Measurements from ENCODE around the gene CFAP299. TPM values are rescaled to one million over a fixed set of nuclear protein-coding genes. Genes with fewer than 3 reads are reported as not detected.
A peak's percentile ranks its signal among the peaks of the same experiment; 100 is the strongest.

Gene CFAP299
- total RNA-seq, 4 donors from 2014 or later: not detected

- no peak overlapping the region for H3K27ac ChIP-seq
- H3K36me3 ChIP-seq: no peaks in the 10 kb centered on the region
- no peak overlapping the region for H3K4me3 ChIP-seq
- TF ChIP-seq POLR2A (IDR thresholded peaks at IDR 0.05): no peak
- TF ChIP-seq, protein P1, sequence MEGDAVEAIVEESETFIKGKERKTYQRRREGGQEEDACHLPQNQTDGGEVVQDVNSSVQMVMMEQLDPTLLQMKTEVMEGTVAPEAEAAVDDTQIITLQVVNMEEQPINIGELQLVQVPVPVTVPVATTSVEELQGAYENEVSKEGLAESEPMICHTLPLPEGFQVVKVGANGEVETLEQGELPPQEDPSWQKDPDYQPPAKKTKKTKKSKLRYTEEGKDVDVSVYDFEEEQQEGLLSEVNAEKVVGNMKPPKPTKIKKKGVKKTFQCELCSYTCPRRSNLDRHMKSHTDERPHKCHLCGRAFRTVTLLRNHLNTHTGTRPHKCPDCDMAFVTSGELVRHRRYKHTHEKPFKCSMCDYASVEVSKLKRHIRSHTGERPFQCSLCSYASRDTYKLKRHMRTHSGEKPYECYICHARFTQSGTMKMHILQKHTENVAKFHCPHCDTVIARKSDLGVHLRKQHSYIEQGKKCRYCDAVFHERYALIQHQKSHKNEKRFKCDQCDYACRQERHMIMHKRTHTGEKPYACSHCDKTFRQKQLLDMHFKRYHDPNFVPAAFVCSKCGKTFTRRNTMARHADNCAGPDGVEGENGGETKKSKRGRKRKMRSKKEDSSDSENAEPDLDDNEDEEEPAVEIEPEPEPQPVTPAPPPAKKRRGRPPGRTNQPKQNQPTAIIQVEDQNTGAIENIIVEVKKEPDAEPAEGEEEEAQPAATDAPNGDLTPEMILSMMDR (IDR thresholded peaks at IDR 0.05): no peak
- DNase-seq: no peak
- no peaks in the 10 kb centered on the region for H3K27me3 ChIP-seq
- H3K4me1 ChIP-seq: no peaks in the 10 kb centered on the region
- no peaks in the 10 kb centered on the region for H3K9me3 ChIP-seq
Observed at GRCh38 chr4:80578001-80578400, 242.5 kb downstream of the CFAP299 start.

DNA sequence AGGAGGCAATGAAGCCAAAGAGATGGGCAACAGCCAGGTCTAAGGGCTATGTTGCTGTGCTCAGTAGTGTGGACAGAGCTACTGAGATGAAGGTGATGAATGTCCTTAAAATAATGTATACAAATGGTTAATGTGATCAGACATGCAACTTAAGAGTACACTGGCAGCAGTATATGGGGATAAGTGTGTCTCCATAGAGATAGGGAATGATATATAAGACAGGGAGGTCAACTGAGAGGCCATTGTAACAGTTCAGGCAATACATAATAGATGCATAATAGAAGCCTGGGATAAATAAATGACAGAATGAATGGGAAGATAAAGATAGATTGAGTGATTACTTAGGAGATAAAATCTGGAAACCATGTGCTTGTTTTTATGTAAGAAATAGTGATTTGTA is 250.0 kb downstream of the CFAP299 start:
- TF ChIP-seq POLR2A (IDR thresholded peaks at IDR 0.05): no peak
- TF ChIP-seq, protein P1 (IDR thresholded peaks at IDR 0.05): no peak
- H3K4me1 ChIP-seq: no peaks in the 10 kb centered on the region
- no peak overlapping the region for H3K4me3 ChIP-seq
- H3K9me3 ChIP-seq: no peaks in the 10 kb centered on the region
- no peaks in the 10 kb centered on the region for H3K36me3 ChIP-seq
- DNase-seq: no peak
- H3K27ac ChIP-seq: no peak overlapping the region
- no peaks in the 10 kb centered on the region for H3K27me3 ChIP-seq

DNA sequence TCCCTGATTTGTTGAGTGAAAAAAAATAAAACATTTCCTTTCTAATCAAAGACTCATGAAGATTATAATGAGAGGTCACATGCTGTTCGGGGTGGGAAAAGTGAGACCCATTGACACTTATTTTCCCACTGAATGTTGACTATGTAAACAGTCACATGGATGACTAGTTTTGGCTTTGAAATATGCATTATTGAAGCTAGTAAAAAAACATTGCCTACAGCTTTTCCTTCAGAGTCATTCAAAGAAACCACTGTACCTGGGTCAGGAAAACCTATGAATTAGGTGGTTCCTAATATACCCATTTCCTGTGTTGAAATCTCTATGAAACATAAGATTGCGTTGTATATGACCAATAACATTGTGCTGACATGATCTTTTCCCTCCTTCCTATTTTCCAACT is 251.2 kb downstream of the CFAP299 start:
- Histone ChIP-seq H3K27me3 (no peaks in the 10 kb centered on the region), H3K4me1 (no peaks in the 10 kb centered on the region), H3K36me3 (no peaks in the 10 kb centered on the region), H3K4me3 (no peak overlapping the region), H3K27ac (no peak overlapping the region), H3K9me3 (no peaks in the 10 kb centered on the region)
- DNase-seq: no peak
- TF ChIP-seq POLR2A (IDR thresholded peaks at IDR 0.05): no peak
- TF ChIP-seq, protein P1 (IDR thresholded peaks at IDR 0.05): no peak

DNA sequence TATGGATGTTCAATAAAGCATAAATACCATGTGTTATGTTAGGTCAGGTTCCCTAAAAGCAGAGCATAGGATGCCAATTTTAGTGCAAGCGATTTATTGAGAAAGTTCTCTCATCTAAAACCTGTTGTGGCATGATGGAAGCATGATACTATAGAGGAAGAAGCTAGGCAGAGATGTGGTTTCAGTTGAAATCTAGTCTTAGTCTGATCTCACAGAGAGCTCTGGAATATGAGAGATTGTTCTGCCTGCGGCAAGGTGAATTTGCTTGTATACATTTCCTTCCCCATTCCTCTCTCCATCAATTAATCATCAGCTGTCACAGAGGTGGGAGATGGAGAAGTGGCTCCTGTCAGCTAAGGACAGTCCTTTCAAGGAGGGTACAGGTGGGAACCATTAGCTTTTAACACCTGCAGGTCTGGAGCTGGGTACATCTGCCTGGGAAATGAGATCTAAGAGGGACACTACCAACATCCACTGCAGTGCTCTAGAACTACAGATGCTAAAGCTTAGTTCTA is 252.4 kb downstream of the CFAP299 start:
- H3K27ac ChIP-seq: no peak overlapping the region
- H3K27me3 ChIP-seq: no peaks in the 10 kb centered on the region
- no peak for DNase-seq
- H3K9me3 ChIP-seq: no peaks in the 10 kb centered on the region
- TF ChIP-seq POLR2A (IDR thresholded peaks at IDR 0.05): no peak
- TF ChIP-seq, protein P1 (IDR thresholded peaks at IDR 0.05): no peak
- H3K4me1 ChIP-seq: no peaks in the 10 kb centered on the region
- no peak overlapping the region for H3K4me3 ChIP-seq
- H3K36me3 ChIP-seq: no peaks in the 10 kb centered on the region

GRCh38 chr4:80592950-80593349 is 257.4 kb downstream of the CFAP299 start:
- Histone ChIP-seq H3K4me1 (no peaks in the 10 kb centered on the region), H3K27me3 (no peaks in the 10 kb centered on the region), H3K9me3 (no peaks in the 10 kb centered on the region), H3K4me3 (no peak overlapping the region), H3K36me3 (no peaks in the 10 kb centered on the region), H3K27ac (no peak overlapping the region)
- TF ChIP-seq, protein P1 (IDR thresholded peaks at IDR 0.05): peak in 2 of 6 experiments; percentile 39 to 42
- no peak for TF ChIP-seq POLR2A (IDR thresholded peaks at IDR 0.05)
- DNase-seq: no peak

- no peak overlapping the region for H3K27ac ChIP-seq
- no peaks in the 10 kb centered on the region for H3K9me3 ChIP-seq
- H3K36me3 ChIP-seq: no peaks in the 10 kb centered on the region
- H3K4me3 ChIP-seq: no peak overlapping the region
- no peak for TF ChIP-seq POLR2A (IDR thresholded peaks at IDR 0.05)
- TF ChIP-seq, protein P1 (IDR thresholded peaks at IDR 0.05): no peak
- H3K27me3 ChIP-seq: no peaks in the 10 kb centered on the region
- H3K4me1 ChIP-seq: no peaks in the 10 kb centered on the region
- no peak for DNase-seq
Observed at GRCh38 chr4:80594701-80595100, 259.2 kb downstream of the CFAP299 start.

Data from Peyer's patch (tissue), 4 donors.